Renal cortical epithelial cell (primary cell): ENCODE data around the gene SLC6A3. TPM values are rescaled to one million over a fixed set of nuclear protein-coding genes. Genes with fewer than 3 reads are reported as not detected.

Experiments
- DNase-seq: peaks from one replicate; pipeline ENCODE4 v3.0.0-alpha.2; 2011; ENCODE audit warnings: low read depth
- total RNA-seq: library from RNA; depleted of rRNA; stranded (reverse); fragments of >200 nt; gene quantifications from 2 replicates; pipeline ENCODE4 v1.2.3, GENCODE V29; 2014

Gene SLC6A3
- not detected in 2 replicates for total RNA-seq

- DNase-seq = no peak
Measured at GRCh38 chr5:1445313-1445688, at the start of gene SLC6A3. TSS of gene SLC6A3 (minus strand) at chr5:1445440. CDS start at chr5:1443197, 2,243 bp downstream.

DNA sequence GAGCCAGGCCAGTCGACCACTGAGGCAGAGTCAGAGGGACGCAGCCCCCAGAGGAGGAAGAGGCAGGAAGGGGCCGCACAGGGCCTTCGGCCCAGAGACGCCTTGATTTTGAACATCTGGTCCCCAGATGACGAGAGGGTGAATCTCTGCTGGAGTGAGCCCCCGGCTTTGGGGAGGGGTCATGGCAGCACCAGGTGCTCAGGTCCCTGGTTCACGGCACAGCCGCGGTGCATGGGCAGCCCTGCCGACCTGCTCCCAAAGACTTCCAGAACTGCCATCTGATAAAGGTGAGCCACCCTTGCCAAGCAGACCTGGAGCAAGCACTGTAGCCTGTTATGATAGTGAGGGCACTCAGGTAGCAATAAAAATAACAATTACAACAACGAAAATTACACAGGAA, 48.7 kb upstream of the SLC6A3 start:
- no peak for DNase-seq

GRCh38 chr5:1493413-1493812, 48.2 kb upstream of the SLC6A3 start:
- no peak for DNase-seq

GRCh38 chr5:1492757-1493156, 47.5 kb upstream of the SLC6A3 start:
- no peak for DNase-seq

DNA sequence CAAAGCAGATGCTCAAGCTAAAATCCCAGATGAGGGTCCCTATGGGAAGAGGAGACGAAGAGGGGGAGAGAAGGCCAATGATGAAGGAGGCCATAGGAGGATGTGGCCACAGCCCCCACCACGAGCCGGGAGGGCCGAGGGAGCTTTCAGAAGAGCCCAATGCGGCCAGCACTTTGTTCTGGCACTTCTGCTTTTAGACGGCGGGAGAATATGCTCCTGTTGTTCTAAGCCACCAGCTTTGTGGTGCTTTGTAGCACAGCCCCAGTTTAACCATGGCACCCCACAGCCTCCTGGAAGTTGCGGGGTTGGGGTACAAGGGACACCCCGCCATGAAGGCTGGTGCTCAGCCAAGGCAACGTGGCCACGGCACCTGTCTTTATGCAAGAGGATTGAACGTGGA, 45.1 kb upstream of the SLC6A3 start:
- no peak for DNase-seq

GRCh38 chr5:1489754-1490153, 44.5 kb upstream of the SLC6A3 start:
- no peak for DNase-seq

GRCh38 chr5:1488882-1489680, 43.8 kb upstream of the SLC6A3 start:
- peak; percentile 31 for DNase-seq

DNA sequence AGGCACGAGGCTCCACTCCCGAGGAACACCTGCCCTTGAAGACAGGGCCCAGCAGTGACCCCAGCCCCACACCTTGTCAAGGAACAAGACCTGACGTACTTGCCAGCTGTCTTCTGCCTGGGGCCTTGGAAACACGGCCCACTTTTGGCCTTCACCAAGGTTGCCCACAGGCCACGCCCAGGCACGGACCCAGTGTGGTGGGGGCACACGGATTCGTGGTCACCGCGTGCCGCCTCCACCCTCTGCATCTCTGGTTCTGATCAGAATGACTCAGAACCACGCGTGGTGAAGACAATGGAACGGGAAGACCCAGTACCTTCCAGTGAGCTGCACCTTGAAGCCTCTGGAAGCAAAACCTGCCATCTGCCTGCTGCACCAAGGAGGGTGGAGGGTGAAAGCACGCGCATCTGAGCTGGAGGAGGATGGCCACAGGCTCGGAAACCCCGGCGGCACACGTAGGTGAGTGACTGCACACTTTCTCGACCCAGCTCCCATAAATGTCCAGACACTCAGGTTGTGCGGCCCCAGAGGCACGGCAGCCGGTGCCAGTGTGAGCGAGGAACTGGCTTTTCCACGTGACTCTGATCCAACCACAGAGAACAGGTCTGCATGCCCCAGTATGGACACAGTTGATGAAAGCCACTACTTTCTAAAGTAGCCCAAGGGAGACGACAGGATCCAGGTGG, 42.0 kb upstream of the SLC6A3 start:
- DNase-seq = no peak

DNA sequence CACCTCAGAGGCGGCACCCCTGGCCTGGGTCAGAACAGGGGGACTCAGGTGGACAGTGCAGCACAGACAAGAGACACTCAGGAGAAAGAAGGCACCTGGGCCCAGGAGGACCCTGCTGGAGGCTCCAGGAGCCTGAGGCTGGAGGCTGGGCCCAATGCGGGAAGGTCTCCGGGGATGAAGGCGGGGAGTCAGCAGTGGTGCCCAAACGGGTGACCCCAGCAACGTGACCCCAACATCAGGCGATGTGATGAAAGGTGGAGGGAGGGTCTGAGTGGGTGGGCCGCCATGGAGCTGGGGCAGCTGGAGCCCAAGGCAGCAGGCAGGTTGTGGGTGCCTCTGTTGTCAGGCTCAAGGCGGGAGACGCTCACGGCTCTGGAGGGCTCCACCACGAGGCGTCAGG, 41.0 kb upstream of the SLC6A3 start:
- no peak for DNase-seq

DNA sequence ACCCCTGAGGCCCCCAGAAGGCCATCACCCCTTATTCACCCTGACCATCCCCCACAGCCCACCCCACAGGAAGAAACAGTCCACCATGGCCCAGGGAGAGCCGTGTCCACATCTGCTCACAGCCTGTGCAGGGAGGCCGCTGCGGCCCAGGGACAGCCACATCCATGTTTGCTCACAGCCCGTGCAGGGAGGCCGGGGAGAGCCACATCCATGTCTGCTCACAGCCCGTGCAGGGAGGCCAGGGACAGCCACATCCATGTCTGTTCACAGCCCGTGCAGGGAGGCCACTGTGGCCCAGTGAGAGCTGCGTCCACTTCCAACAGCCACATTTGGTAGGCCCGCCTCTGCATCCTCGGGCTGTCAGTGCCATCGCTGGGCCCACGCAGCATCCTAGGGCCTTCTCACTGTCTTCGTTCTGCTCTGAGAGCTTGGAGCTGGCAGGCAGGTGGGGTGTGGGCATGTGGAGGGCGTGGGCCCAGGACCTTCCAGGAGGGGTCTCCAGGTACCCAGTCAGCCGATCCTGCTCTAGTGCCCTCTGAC, 40.4 kb upstream of the SLC6A3 start:
- DNase-seq = no peak

DNA sequence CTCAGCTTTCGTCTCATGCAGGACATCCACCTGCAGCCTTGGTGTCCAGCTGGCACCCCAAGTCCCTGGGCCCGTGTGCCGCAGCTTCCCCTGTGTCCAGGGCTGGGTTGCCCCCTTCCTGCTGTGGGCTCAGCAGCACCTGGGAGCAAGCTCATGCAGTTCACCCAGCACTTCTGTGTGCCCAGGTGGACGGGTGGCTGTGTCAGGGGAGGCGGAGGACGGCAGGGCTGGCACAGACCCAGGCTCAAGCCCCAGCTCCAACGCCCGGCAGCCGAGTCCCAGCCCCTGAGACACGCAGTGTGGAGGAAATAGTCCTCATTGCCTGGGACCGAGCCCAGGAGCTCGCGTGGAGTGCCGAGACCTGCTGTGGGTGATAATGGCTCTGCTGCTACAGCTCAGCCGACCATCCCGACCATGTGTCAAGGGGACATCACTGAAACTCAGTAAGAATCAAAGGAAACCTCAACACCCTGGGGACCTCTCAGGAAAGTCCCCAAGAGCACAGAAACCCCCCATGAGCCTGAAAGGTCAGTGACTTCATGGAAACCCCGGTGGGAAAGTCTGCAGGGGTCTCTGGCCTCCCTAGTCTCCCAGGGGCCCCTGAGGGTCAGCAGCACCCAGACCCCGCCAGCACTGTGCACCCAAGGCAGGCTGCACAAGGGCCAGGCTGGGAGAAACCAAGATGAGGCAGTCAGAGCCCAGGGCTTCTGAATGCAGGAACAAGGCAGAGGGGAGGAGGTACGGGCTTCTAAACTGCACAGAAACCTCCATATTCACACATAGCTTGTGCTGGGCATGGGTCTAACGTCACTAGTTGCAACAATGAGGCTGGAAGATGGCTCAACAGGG, 39.7 kb upstream of the SLC6A3 start:
- DNase-seq = no peak

GRCh38 chr5:1483856-1484729, 38.9 kb upstream of the SLC6A3 start:
- no peak for DNase-seq

- no peak for DNase-seq
Measured at GRCh38 chr5:1483064-1483463, 37.8 kb upstream of the SLC6A3 start.

GRCh38 chr5:1481959-1482331, 36.7 kb upstream of the SLC6A3 start:
- DNase-seq = no peak

GRCh38 chr5:1481266-1481958, 36.2 kb upstream of the SLC6A3 start:
- DNase-seq = no peak

DNA sequence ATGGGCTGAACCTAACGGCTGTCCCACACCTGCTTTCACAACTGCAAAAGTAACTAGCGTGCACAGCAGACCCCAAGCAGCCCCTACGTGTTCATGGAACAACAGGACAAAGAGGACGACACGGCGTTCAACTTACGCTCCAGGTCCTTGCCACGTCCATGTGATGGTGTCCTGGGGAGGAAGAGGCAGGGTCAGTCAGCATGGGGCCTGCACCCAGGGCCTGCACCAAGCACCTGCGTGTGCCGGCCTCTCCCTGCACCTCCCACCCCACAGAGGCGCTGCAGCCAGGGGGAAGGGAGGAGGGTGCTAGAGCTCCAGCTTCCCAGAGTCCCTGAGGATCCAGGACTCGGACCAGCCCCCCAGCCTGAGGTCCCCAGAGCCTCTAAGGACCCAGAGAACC, 35.6 kb upstream of the SLC6A3 start:
- no peak for DNase-seq

GRCh38 chr5:1480217-1480616, 35.0 kb upstream of the SLC6A3 start:
- DNase-seq = no peak

GRCh38 chr5:1479581-1480188, 34.4 kb upstream of the SLC6A3 start:
- DNase-seq = peak; percentile 74

GRCh38 chr5:1479066-1479465, 33.8 kb upstream of the SLC6A3 start:
- DNase-seq = no peak
